Measurements from ENCODE around the gene GSK3B. TPM values are rescaled to one million over a fixed set of nuclear protein-coding genes. Genes with fewer than 3 reads are reported as not detected.
A peak's percentile ranks its signal among the peaks of the same experiment; 100 is the strongest.

GSK3B gene
- polyA plus RNA-seq, 1 donor = 31.4 TPM

- H3K36me3 ChIP-seq (ENCODE audit: control insufficient read depth, insufficient read depth, low read length) = no peaks in the 10 kb centered on the region
- H3K9me3 ChIP-seq (ENCODE audit: control insufficient read depth, low read depth, low read length) = no peaks in the 10 kb centered on the region
- DNase-seq = no peak
- no peaks in the 10 kb centered on the region for H3K27me3 ChIP-seq (ENCODE audit: control insufficient read depth, insufficient read depth, low read length)
- no peak overlapping the region for H3K4me3 ChIP-seq (ENCODE audit: low read length)
- H3K4me1 ChIP-seq (ENCODE audit: control insufficient read depth, insufficient read depth, low read length) = no peaks in the 10 kb centered on the region
- 95% methylated on average over 3 of the region's 3 CpGs for WGBS (ENCODE audit: insufficient coverage, low lambda C conversion rate)
- H3K27ac ChIP-seq (ENCODE audit: low read length) = no peak overlapping the region
These were observed 12.5 kb downstream of the GSK3B start for GRCh38 chr3:120081719-120082118.

GRCh38 chr3:120080836-120081235, 13.4 kb downstream of the GSK3B start:
- peaks cover 2% of the 10 kb centered on the region for H3K9me3 ChIP-seq (ENCODE audit: control insufficient read depth, low read depth, low read length)
- no peaks in the 10 kb centered on the region for H3K36me3 ChIP-seq (ENCODE audit: control insufficient read depth, insufficient read depth, low read length)
- no peaks in the 10 kb centered on the region for H3K4me1 ChIP-seq (ENCODE audit: control insufficient read depth, insufficient read depth, low read length)
- H3K4me3 ChIP-seq (ENCODE audit: low read length) = no peak overlapping the region
- no peaks in the 10 kb centered on the region for H3K27me3 ChIP-seq (ENCODE audit: control insufficient read depth, insufficient read depth, low read length)
- no peak for DNase-seq
- no CpG with 5 or more reads among the region's 2 CpGs for WGBS (ENCODE audit: insufficient coverage, low lambda C conversion rate)
- no peak overlapping the region for H3K27ac ChIP-seq (ENCODE audit: low read length)

- Histone ChIP-seq H3K4me1 (ENCODE audit: control insufficient read depth, insufficient read depth, low read length) (no peaks in the 10 kb centered on the region), H3K36me3 (ENCODE audit: control insufficient read depth, insufficient read depth, low read length) (no peaks in the 10 kb centered on the region), H3K27ac (ENCODE audit: low read length) (no peak overlapping the region), H3K9me3 (ENCODE audit: control insufficient read depth, low read depth, low read length) (peaks cover 2% of the 10 kb centered on the region), H3K27me3 (ENCODE audit: control insufficient read depth, insufficient read depth, low read length) (no peaks in the 10 kb centered on the region), H3K4me3 (ENCODE audit: low read length) (no peak overlapping the region)
- no peak for DNase-seq
- no CpG with 5 or more reads among the region's 2 CpGs for WGBS (ENCODE audit: insufficient coverage, low lambda C conversion rate)
These were observed 16.5 kb downstream of the GSK3B start for GRCh38 chr3:120077731-120078130.

- H3K4me1 ChIP-seq (ENCODE audit: control insufficient read depth, insufficient read depth, low read length) = no peaks in the 10 kb centered on the region
- H3K27ac ChIP-seq (ENCODE audit: low read length) = no peak overlapping the region
- no peak overlapping the region for H3K4me3 ChIP-seq (ENCODE audit: low read length)
- peaks cover 2% of the 10 kb centered on the region for H3K9me3 ChIP-seq (ENCODE audit: control insufficient read depth, low read depth, low read length)
- no CpG with 5 or more reads among the region's 3 CpGs for WGBS (ENCODE audit: insufficient coverage, low lambda C conversion rate)
- H3K27me3 ChIP-seq (ENCODE audit: control insufficient read depth, insufficient read depth, low read length) = no peaks in the 10 kb centered on the region
- DNase-seq = no peak
- no peaks in the 10 kb centered on the region for H3K36me3 ChIP-seq (ENCODE audit: control insufficient read depth, insufficient read depth, low read length)
These were observed 21.3 kb downstream of the GSK3B start for GRCh38 chr3:120072867-120073525.

GRCh38 chr3:120071259-120071658, 23.0 kb downstream of the GSK3B start:
- WGBS (ENCODE audit: insufficient coverage, low lambda C conversion rate) = no CpG with 5 or more reads among the region's 6 CpGs
- Histone ChIP-seq H3K36me3 (ENCODE audit: control insufficient read depth, insufficient read depth, low read length) (no peaks in the 10 kb centered on the region), H3K4me1 (ENCODE audit: control insufficient read depth, insufficient read depth, low read length) (no peaks in the 10 kb centered on the region), H3K27me3 (ENCODE audit: control insufficient read depth, insufficient read depth, low read length) (no peaks in the 10 kb centered on the region), H3K4me3 (ENCODE audit: low read length) (no peak overlapping the region), H3K27ac (ENCODE audit: low read length) (no peak overlapping the region), H3K9me3 (ENCODE audit: control insufficient read depth, low read depth, low read length) (peaks cover under 1% of the 10 kb centered on the region)
- DNase-seq = no peak

GRCh38 chr3:120070263-120070981, 23.8 kb downstream of the GSK3B start:
- Histone ChIP-seq H3K27me3 (ENCODE audit: control insufficient read depth, insufficient read depth, low read length) (no peaks in the 10 kb centered on the region), H3K36me3 (ENCODE audit: control insufficient read depth, insufficient read depth, low read length) (no peaks in the 10 kb centered on the region), H3K9me3 (ENCODE audit: control insufficient read depth, low read depth, low read length) (no peaks in the 10 kb centered on the region), H3K4me3 (ENCODE audit: low read length) (no peak overlapping the region), H3K27ac (ENCODE audit: low read length) (no peak overlapping the region), H3K4me1 (ENCODE audit: control insufficient read depth, insufficient read depth, low read length) (no peaks in the 10 kb centered on the region)
- DNase-seq = no peak
- no CpG with 5 or more reads among the region's 4 CpGs for WGBS (ENCODE audit: insufficient coverage, low lambda C conversion rate)

GRCh38 chr3:120067083-120067482, 27.2 kb downstream of the GSK3B start:
- DNase-seq = peak in 1 of 2 donors; percentile 11
- no peak overlapping the region for H3K27ac ChIP-seq (ENCODE audit: low read length)
- 62% methylated on average over 2 of the region's 3 CpGs for WGBS (ENCODE audit: insufficient coverage, low lambda C conversion rate)
- no peaks in the 10 kb centered on the region for H3K36me3 ChIP-seq (ENCODE audit: control insufficient read depth, insufficient read depth, low read length)
- no peak overlapping the region for H3K4me3 ChIP-seq (ENCODE audit: low read length)
- H3K9me3 ChIP-seq (ENCODE audit: control insufficient read depth, low read depth, low read length) = no peaks in the 10 kb centered on the region
- no peaks in the 10 kb centered on the region for H3K27me3 ChIP-seq (ENCODE audit: control insufficient read depth, insufficient read depth, low read length)
- no peaks in the 10 kb centered on the region for H3K4me1 ChIP-seq (ENCODE audit: control insufficient read depth, insufficient read depth, low read length)

GRCh38 chr3:120066634-120067033, 27.6 kb downstream of the GSK3B start:
- no peaks in the 10 kb centered on the region for H3K4me1 ChIP-seq (ENCODE audit: control insufficient read depth, insufficient read depth, low read length)
- WGBS (ENCODE audit: insufficient coverage, low lambda C conversion rate) = 100% methylated on average over 3 of the region's 4 CpGs
- no peaks in the 10 kb centered on the region for H3K9me3 ChIP-seq (ENCODE audit: control insufficient read depth, low read depth, low read length)
- no peak overlapping the region for H3K4me3 ChIP-seq (ENCODE audit: low read length)
- H3K27me3 ChIP-seq (ENCODE audit: control insufficient read depth, insufficient read depth, low read length) = no peaks in the 10 kb centered on the region
- no peak for DNase-seq
- H3K27ac ChIP-seq (ENCODE audit: low read length) = no peak overlapping the region
- no peaks in the 10 kb centered on the region for H3K36me3 ChIP-seq (ENCODE audit: control insufficient read depth, insufficient read depth, low read length)

- WGBS (ENCODE audit: insufficient coverage, low lambda C conversion rate) = 100% methylated on average over 1 of the region's 2 CpGs
These were observed 29.6 kb downstream of the GSK3B start for GRCh38 chr3:120064641-120065040.

GRCh38 chr3:120062474-120062873, 31.8 kb downstream of the GSK3B start:
- H3K4me1 ChIP-seq (ENCODE audit: control insufficient read depth, insufficient read depth, low read length) = no peaks in the 10 kb centered on the region
- H3K4me3 ChIP-seq (ENCODE audit: low read length) = no peak overlapping the region
- no peaks in the 10 kb centered on the region for H3K27me3 ChIP-seq (ENCODE audit: control insufficient read depth, insufficient read depth, low read length)
- no peaks in the 10 kb centered on the region for H3K9me3 ChIP-seq (ENCODE audit: control insufficient read depth, low read depth, low read length)
- no peak for DNase-seq
- no peaks in the 10 kb centered on the region for H3K36me3 ChIP-seq (ENCODE audit: control insufficient read depth, insufficient read depth, low read length)
- no peak overlapping the region for H3K27ac ChIP-seq (ENCODE audit: low read length)
- 92% methylated on average over 2 of the region's 4 CpGs for WGBS (ENCODE audit: insufficient coverage, low lambda C conversion rate)

More at GRCh38 chr3:120064641-120065040, 29.6 kb downstream of the GSK3B start:
- Histone ChIP-seq H3K27me3 (ENCODE audit: control insufficient read depth, insufficient read depth, low read length) (no peaks in the 10 kb centered on the region), H3K27ac (ENCODE audit: low read length) (no peak overlapping the region), H3K36me3 (ENCODE audit: control insufficient read depth, insufficient read depth, low read length) (no peaks in the 10 kb centered on the region), H3K4me3 (ENCODE audit: low read length) (no peak overlapping the region), H3K9me3 (ENCODE audit: control insufficient read depth, low read depth, low read length) (no peaks in the 10 kb centered on the region), H3K4me1 (ENCODE audit: control insufficient read depth, insufficient read depth, low read length) (no peaks in the 10 kb centered on the region)
- no peak for DNase-seq

Data from large intestine (tissue), 3 donors.